GM19043 (cell line): ENCODE results near the gene GPC5.
"Not testable (repeated sequence)": the region's sequence is repeated elsewhere in the genome, so short reads cannot be mapped to it uniquely, and the experiment has no call there.

ENCODE experiments used
- ATAC-seq: cut with Tn5 transposase; IDR thresholded peaks from one replicate; pipeline ENCODE4 v1.9.1; 2021; ENCODE audit warnings: low read depth; ENCODE audit not compliant: unreplicated experiment

The GPC5 gene

DNA sequence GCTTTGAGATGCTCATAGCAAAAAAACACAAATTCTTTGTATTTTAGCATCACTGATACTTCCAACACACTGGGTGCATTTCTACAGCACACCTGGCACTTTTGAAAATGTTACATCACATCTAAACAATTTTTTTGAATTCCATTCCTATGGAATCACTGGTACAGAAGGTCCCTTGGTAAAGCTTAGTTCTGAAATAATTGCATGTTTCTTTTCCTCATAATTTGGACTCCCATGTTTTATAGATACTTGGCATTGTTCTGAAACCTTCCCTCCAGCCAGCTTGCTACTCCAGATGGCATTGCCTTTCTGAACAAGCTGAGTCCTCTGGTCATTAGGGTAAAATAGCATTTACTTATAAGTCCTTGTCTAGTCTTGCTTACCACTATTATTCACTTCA lies 1346.8 kb downstream of the GPC5 start:
- ATAC-seq = no peak

DNA sequence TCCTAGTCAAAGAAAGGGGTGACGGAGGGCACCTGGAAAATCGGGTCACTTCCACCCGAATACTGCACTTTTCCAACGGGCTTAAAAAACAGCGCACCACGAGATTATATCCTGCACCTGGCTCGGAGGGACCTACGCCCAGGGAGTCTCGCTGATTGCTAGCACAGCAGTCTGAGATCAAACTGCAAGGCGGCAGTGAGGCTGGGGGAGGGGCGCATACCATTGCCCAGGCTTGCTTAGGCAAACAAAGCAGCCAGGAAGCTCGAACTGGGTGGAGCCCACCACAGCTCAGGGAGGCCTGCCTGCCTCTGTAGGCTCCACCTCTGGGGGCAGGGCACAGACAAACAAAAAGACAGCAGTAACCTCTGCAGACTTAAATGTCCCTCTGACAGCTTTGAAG lies 1354.3 kb downstream of the GPC5 start:
- not testable (repeated sequence) for ATAC-seq

DNA sequence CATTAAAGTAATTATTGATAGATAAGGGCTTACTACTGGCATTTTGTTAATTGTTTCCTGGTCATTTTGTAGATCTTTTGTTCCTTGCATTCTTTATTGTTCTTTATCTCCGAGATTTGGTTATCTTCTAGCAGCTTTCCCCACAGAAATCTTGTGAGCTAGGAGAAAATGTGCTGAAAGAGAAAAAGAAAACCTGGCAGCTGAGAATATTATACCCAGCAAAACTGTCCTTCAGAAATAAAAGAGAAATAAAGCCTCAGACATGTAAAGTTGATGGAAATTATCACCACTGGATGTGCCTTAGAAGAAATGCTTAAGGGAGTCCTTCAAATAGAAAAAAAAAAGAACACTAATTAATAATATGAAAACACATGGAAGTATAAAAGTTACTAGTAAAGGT lies 1363.3 kb downstream of the GPC5 start:
- ATAC-seq = no peak

DNA sequence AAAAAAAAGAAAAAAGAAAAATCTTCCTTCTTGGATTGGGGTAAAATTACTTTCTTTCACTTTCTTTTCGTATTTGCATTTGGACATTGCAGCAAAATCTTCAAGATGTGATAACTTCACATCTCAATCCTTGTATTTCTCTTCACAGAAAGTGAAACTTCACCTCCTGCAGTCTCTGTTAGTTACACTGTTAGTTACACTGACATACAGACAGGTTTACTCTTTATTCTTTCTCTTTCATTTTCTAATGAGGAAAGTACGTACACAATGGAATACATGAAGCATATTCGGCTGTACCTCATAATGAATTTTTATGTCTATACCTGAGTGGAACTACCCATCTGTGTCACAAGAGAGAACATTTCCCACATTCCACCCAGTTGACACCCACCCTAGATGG lies 1369.0 kb downstream of the GPC5 start:
- no peak for ATAC-seq

DNA sequence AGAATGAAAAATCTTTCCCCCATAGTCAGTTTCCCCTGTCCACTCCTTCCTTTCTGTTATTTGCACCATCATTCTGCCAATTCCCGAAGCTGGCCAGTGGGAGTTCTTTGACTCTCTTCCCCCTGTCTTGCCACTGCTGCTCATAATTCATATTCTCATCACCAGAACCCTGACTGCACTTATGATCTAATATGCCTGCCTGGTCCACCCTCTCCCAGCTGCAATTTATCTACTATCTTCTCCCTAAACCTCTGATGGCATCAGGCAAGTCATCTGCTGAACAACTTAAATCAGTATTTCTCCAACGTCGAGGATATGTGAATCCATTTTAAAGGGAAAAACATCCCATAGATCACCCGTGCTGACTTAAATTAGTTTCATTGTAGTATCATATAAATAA lies 1370.2 kb downstream of the GPC5 start:
- ATAC-seq = no peak

DNA sequence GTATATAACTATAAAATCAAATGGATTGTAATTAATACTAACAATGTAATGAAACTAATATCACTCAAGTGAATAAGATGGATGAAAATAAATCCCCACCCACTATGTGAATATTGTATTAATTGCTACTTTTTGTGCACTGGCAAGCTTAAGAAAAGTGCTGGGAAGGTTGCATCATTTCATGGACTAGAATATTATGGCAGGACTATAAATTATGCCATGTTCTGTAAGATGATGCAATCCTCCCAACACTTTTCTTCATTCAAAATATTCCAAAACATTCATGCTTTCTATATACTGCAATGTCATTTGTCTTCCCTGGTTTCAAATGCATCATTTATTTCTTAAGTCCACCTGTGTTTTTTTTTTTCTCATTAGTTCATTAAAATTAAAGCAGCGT lies 1370.6 kb downstream of the GPC5 start:
- ATAC-seq = no peak

DNA sequence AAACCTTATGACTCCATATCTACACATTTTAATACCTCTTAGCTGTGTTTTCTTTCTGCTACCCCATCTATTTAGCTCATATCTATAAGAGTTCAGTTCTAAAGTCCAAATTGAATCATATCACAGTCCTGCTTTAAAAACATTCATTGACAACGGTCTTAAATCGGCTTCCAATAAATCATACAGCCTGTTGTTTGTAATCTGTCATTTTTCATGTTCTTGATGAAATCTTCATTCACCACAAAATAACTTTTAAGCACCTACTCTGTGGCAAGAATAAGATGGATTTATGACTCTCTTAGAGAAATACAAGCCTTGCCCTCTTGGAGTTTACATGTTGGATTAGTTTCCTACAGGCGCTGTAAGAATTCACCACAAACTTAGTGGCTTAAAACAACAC lies 1377.2 kb downstream of the GPC5 start:
- no peak for ATAC-seq

DNA sequence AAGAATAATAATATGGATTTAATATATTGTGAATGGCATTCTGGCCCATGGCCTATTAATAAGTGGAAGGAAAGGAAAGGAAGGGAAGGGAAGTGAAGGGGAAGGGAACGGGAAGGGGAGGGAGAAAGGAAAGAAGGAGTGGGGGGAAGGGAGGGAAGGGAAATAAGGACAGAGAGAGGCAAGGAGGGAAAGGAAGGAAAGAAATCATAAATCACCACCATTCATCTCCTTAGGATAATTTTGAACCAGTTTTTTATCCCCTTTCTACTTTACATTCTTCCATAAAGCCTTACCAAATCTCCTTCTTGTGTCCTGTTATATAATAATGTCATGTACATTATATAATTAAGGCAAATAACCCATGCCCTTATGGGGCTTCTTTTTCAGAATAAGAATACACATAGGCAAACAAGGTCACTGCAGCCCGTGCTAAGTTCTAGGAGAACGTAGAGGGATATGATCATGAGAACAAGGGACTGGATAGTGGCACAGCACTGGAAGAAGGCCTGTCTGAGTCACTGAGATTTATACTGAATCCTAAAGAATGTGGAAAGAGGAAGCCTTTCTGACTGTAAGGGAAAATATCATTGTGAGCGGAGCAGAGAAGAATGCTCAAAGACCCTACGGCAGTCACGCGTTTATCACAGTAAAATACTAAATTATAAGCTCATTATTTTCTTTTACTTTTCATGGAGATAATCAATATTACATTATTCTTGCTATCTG lies 1383.7 kb downstream of the GPC5 start:
- ATAC-seq = no peak

DNA sequence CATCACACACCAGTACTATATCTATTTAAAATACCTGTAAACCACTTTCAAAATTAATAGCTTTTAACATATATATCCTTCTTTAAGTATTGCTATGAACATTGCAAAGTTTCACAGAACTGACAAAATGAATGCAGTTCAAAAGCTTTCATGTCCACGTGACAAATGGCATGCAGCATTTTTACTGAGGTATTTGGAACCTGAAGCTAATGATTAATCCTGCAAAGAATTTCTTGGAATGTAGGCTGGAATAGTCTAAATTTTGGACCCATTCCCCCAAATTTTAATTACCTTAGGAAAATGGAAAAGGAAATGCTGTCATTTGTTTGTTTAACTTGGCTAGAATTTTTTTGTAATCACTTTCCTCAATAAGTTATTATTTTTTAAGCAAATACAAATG lies 1404.4 kb downstream of the GPC5 start:
- no peak for ATAC-seq

DNA sequence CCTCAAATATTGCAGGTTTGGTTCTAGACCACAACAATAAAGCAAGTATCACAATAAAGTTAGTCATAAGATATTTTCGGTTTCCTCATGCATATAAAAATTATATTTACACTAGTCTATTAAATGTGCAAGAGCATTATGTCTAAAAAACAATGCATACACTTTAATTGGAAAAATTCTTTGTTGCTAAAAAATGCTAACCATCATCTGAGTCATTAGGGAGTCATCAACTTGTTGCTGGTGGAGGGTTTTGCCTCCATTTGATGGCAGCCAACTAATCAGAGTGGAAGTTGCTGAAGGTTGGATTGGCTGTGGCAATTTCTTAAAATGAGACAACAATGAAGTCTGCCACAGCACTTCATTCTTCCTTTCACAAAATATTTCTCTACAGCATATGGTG lies 1405.9 kb downstream of the GPC5 start:
- ATAC-seq = no peak

DNA sequence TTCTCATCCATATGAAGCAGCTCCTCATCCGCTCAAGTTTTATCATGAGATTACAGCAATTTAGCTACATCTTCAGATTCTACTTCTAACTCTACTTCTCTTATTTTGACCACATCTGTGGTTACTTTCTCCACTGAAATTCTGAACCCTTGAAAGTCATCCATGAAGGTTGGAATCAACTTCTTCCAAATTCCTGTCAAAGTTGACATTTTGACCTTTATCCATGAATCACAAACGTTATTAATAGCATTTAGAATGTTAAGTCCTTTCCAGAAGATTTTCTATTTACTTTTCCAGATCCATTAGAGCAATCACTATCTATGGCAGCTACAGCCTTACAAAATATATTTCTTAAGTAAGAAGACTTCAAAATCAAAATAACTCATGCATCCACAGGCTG lies 1406.5 kb downstream of the GPC5 start:
- no peak for ATAC-seq

DNA sequence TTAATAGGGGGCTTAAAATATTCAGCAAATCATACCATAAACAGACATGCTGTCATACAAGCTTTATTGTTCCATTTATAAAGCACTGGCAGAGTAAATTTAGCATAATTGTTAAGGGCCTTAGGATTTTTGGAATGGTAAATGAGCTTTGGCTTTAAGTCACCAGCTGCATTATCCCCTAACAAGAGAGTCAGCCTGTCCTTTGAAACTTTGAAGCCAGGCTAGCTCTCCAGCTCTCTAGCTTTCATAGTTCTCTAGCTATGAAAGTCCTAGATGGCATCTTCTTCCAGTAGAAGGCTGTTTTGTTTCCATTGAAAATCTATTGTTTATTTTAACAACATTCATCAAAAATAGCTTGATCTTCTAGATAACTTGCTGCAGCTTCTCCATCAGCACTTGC lies 1407.3 kb downstream of the GPC5 start:
- ATAC-seq = no peak

DNA sequence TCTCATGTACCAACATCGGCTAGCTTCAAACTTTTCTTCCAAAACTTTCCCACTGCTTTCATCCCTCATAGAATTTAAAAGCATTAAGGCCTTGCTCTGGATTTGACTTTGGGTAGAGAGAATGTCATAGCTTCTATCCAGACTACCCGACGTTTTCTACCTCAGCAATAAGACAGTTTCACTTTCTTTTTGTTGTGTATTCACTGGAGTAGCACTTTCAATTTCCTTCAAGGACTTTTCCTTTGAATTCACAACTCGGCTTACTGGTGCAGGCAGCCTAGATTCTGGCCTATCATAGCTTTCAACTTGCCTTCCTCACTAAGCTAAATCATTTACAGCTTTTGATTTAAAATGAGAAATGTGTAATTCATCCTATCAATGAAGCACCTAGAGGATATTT lies 1407.8 kb downstream of the GPC5 start:
- no peak for ATAC-seq

DNA sequence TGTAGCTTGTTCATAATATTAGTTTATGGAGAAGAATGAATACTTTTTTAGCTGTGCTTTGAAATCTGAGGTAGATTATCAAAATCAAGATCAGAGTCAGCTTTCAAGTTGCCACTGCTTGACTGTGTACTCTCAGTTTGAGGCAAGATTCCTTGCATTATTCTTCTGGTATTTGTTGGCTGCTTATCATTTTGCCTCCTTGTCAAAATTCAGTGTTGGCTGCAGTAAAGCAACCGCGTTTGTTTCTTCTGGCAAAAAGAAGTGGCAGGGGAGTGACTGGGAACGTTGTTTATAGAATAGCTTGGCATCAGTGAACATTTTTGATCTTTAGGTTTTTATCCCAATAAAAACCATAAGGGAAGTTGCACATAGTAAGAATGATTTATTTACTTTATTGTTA lies 1408.9 kb downstream of the GPC5 start:
- no peak for ATAC-seq

DNA sequence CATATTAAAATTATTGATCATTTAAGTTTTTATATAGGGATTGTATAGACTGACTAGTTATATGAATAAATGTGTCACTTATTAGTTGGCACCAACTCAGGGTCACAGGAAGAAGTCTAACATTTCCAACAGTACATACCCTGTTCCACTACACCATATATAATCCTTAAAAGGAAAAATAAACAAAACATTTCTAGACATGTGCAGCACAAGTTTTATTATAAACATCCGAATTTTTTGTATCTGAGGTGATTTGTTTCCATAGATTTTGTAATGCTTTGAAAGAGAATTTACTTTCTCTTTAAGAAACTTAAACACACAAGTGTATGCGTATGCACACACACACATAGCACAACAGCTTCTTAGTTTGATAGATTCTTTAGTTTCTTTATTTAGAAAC lies 1409.5 kb downstream of the GPC5 start:
- no peak for ATAC-seq

DNA sequence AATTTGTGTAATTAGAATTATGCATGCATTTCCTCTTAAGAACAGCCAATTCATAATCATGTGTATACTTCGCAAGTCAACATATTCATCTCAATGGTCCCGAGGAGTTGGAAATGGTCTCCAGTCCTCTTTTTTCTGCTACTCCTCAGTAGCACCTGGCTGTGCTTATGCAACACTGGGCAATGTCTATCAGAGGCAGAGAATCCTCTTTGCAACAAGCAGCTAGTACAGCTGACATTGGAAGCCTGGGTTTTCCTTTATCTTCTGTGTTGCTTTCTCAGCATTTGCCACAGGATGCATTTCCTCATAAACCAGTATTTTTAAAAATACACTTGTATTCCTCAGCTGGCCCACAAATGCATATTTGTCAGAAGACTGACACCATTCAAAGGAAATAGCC lies 1422.9 kb downstream of the GPC5 start:
- no peak for ATAC-seq

DNA sequence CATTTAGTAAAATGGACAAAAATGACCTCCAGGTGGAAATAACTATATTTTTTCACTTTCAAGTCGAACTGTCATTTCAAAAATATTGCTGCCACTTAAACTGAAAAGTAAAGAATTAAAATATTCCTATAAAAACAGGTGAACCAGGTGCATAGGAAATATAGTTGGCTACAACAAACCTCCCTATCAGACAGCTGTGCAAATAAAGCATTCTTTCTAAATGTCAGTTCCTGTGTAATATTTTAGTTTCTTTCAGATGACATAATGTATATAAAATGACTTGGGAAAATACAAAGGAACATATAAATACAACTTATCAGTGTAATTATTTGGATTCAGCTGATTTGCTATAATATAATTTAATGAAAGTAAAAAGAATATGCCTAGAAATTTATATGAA lies 1424.6 kb downstream of the GPC5 start:
- no peak for ATAC-seq

DNA sequence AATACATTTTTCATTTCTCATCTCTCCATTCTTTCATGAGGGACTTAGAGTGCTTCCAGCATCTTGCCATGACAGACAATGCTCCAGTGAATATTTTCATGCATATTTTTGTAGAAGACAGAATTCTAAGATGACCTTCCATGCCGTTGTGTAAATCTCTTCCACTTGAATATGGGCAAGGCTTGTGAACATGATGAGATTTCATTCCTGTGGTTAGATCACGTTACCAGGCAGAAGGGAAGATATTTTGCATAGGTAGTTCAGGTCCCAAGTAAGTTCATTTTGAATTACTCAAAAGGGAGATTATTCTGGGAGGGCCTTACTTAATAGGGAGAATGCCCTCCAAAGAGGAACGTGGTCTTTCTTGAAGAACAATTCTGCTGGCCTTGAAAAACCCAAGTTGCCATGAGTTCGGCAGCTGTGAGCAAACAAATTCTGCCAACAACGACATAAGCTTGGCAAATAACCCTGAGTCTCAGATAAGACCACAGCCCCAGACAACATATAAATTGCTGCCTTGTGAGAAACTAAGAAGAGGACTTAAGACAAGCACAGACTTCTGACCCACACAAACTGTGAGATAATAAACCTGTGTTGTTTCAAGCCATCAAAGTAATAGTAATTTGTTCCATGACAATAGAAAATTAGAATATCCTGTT lies 1427.6 kb downstream of the GPC5 start:
- ATAC-seq = no peak

DNA sequence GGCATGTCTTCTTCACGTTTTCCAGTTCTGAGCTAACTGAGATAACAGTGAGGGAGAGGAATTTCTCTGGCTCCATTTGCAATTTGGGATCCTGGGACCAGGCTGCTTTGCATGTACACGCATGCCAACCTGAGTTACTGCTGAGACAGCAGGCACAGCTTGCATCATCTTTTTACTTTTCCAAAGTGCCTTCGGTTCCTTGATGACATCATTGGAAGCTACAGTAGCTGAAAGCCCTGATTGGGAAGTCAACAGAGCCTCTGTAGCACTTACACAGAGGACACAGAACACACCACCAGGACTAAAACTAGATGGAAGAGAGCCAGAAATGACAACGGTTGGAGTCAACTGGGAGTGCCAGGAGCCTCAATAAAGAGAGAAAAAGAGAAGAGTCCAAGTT lies 1429.1 kb downstream of the GPC5 start:
- no peak for ATAC-seq

DNA sequence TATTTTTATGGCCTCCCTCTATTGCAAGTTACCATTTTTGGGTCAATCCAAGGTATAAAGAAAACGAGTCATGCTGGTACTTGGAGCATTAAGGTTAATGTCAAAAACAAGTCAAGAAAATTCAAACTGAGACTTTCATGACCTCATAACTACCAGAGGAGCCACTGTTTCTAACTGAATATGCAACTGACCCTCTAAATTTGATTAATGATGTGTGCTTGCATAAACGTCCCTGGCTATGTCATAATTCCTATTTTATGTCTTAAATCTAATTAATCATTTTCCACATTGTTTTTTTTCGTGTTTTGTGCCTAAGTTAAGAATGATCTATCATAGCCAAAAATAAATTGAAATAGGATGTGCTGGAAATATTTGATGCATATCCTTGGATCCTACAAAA lies 1431.5 kb downstream of the GPC5 start:
- no peak for ATAC-seq

DNA sequence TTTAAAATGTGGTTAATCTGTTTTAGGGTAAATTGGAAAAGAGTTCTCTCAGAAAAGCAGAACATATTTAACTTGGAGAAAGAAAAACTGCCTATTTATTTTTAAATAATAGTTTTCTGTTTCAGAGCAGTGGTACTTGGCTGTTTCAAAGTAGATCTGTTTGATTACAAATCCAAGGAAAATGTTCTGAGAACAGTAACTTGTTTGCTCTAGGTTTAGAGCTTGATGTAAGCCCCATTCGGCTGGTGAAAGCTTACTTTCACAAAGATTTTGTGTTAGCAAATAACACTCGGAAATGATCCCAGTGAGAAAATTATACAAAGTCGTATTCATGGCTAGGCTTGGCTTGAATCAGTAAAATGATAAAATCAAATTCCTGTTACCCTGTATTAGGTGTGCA lies 1432.4 kb downstream of the GPC5 start:
- ATAC-seq = no peak

DNA sequence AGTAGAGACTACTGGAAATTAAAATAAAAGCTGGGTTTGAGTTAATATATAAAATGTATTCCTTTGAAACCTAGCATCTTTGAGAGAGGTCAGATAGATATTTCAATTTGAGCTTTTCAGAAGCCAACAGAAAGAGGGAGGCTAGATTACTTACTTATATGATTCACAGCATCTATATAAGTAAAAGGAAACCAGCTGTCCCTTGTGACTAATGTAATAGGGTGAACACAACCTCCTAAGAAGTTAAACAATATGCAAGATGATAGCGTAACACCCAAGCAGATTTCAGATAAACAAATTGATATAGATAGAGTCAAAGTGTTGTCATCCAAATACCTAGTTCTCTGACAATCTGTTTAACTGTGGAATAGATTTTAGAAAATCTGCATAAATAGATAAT lies 1434.7 kb downstream of the GPC5 start:
- ATAC-seq = no peak

DNA sequence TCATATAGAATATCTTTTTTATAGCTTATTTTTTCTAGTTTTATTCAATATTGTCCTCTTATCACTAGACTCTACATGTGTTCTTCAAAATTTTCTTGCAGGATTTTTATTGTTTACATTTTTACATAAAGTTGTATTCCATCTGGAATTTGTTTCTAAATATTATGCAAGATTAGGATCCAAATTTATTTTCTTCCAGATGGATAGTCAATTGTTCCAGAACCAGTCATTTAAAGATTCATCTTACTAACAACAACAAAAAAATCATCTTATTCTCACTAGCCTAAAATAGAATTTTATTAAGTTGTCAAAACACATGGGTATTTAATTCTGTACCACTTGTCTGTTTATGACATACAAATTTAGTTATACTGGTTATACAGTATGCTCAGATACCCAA lies 1437.8 kb downstream of the GPC5 start:
- ATAC-seq = no peak
